ENCODE measurements around the gene PPT2.

DNA sequence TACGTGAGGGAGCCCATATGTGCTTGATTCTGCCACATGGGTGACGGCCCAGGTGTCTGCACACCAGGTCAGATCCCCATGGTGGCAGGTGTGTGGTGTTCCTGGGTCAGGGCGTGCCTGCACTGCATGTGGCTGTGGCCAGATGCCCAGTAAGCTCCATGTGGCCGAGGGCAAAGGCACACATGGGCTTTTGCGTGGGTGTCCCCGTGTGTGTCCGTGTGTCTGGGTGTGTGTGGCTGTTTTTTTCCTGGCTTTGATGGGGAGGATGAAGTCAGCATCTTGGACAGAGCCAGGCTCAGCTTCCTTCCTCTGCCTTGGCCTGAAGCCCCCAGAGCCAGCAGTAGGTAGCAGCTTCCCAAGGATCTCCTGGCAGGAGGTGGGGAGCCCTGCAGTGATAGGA is 43.3 kb upstream of the PPT2 start:
- TF ChIP-seq, protein P1, sequence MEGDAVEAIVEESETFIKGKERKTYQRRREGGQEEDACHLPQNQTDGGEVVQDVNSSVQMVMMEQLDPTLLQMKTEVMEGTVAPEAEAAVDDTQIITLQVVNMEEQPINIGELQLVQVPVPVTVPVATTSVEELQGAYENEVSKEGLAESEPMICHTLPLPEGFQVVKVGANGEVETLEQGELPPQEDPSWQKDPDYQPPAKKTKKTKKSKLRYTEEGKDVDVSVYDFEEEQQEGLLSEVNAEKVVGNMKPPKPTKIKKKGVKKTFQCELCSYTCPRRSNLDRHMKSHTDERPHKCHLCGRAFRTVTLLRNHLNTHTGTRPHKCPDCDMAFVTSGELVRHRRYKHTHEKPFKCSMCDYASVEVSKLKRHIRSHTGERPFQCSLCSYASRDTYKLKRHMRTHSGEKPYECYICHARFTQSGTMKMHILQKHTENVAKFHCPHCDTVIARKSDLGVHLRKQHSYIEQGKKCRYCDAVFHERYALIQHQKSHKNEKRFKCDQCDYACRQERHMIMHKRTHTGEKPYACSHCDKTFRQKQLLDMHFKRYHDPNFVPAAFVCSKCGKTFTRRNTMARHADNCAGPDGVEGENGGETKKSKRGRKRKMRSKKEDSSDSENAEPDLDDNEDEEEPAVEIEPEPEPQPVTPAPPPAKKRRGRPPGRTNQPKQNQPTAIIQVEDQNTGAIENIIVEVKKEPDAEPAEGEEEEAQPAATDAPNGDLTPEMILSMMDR (IDR thresholded peaks at IDR 0.05; ENCODE audit: poor library complexity): no peak
- TF ChIP-seq EZH2phosphoT487 (IDR thresholded peaks at IDR 0.05; ENCODE audit: low read depth, severe bottlenecking, unreplicated experiment): no peak
- no peak for TF ChIP-seq EZH2 (IDR thresholded peaks at IDR 0.05; ENCODE audit: borderline replicate concordance)
